Mesothelial cell of epicardium (in vitro differentiated cells): Measurements from ENCODE around the gene DCTN1. TPM values are rescaled to one million over a fixed set of nuclear protein-coding genes. Genes with fewer than 3 reads are reported as not detected.

Experiments used
- DNase-seq, 2 experiments: peaks; one replicate each; pipeline ENCODE4 v3.0.0; 2021; ENCODE audit warnings: low spot score in 2 of 2; ENCODE audit not compliant: unreplicated experiment in 2 of 2
- H3K27ac Mint-ChIP-seq: 2 replicates; pipeline ENCODE4 v1.8.0; 2021; ENCODE audit warnings: mixed read lengths
- H3K27me3 Mint-ChIP-seq: 2 replicates; pipeline ENCODE4 v1.8.0; 2021; ENCODE audit warnings: low read depth, mixed read lengths
- H3K36me3 Mint-ChIP-seq: 2 replicates; pipeline ENCODE4 v1.8.0; 2021; ENCODE audit warnings: mixed read lengths
- H3K4me1 Mint-ChIP-seq: 2 replicates; pipeline ENCODE4 v1.8.0; 2021; ENCODE audit warnings: mixed read lengths
- H3K4me3 Mint-ChIP-seq: 2 replicates; pipeline ENCODE4 v1.8.0; 2021; ENCODE audit warnings: mild to moderate bottlenecking, moderate library complexity, mixed read lengths
- H3K9me3 Mint-ChIP-seq: 2 replicates; pipeline ENCODE4 v1.8.0; 2021; ENCODE audit warnings: mixed read lengths
- CTCF ChIP-seq: fragments of 200-600 bp; sonication (generic); IDR thresholded peaks from one replicate; pipeline ENCODE4 v1.5.0; 2021; ENCODE audit warnings: antibody characterized with exemption; ENCODE audit not compliant: unreplicated experiment
- total RNA-seq: library from RNA; stranded (reverse); gene quantifications from 3 replicates; pipeline ENCODE4 v1.2.1, GENCODE V29; 2021

The DCTN1 gene
- total RNA-seq, 1 donor from 2014 or later, result 136 TPM

- TF ChIP-seq CTCF, result no peak
Measured at GRCh38 chr2:74420006-74420405, 39.9 kb upstream of the DCTN1 start.

GRCh38 chr2:74419345-74419744 lies 39.2 kb upstream of the DCTN1 start:
- no peaks in the 10 kb centered on the region for H3K36me3 Mint-ChIP-seq
- H3K9me3 Mint-ChIP-seq, result no peaks in the 10 kb centered on the region
- peaks cover 7% of the 10 kb centered on the region for H3K4me1 Mint-ChIP-seq
- no peak for TF ChIP-seq CTCF
- H3K4me3 Mint-ChIP-seq, result no peak overlapping the region
- peaks cover 6% of the 10 kb centered on the region for H3K27me3 Mint-ChIP-seq
- no peak overlapping the region for H3K27ac Mint-ChIP-seq
- DNase-seq, result no peak

More at GRCh38 chr2:74420006-74420405, 39.9 kb upstream of the DCTN1 start:
- H3K27ac Mint-ChIP-seq, result no peak overlapping the region
- peaks cover 7% of the 10 kb centered on the region for H3K4me1 Mint-ChIP-seq
- H3K27me3 Mint-ChIP-seq, result peaks cover 6% of the 10 kb centered on the region
- no peaks in the 10 kb centered on the region for H3K36me3 Mint-ChIP-seq
- no peak for DNase-seq
- no peak overlapping the region for H3K4me3 Mint-ChIP-seq
- no peaks in the 10 kb centered on the region for H3K9me3 Mint-ChIP-seq

GRCh38 chr2:74418312-74418711 lies 38.2 kb upstream of the DCTN1 start:
- Mint-ChIP-seq H3K9me3 (no peaks in the 10 kb centered on the region), H3K4me1 (peaks cover 10% of the 10 kb centered on the region), H3K4me3 (no peak overlapping the region), H3K36me3 (no peaks in the 10 kb centered on the region), H3K27me3 (peaks cover 6% of the 10 kb centered on the region), H3K27ac (no peak overlapping the region)
- no peak for DNase-seq
- TF ChIP-seq CTCF, result no peak

- Mint-ChIP-seq H3K27me3 (peaks cover 6% of the 10 kb centered on the region), H3K4me3 (no peak overlapping the region), H3K9me3 (no peaks in the 10 kb centered on the region), H3K27ac (no peak overlapping the region), H3K4me1 (peaks cover 14% of the 10 kb centered on the region), H3K36me3 (no peaks in the 10 kb centered on the region)
- no peak for DNase-seq
- TF ChIP-seq CTCF, result no peak
Measured at GRCh38 chr2:74417763-74418162, 37.7 kb upstream of the DCTN1 start.

- no peak for TF ChIP-seq CTCF
- Mint-ChIP-seq H3K4me1 (peaks cover 19% of the 10 kb centered on the region), H3K4me3 (no peak overlapping the region), H3K36me3 (no peaks in the 10 kb centered on the region), H3K27me3 (peaks cover 6% of the 10 kb centered on the region), H3K9me3 (no peaks in the 10 kb centered on the region), H3K27ac (no peak overlapping the region)
- DNase-seq, result no peak
Measured at GRCh38 chr2:74417197-74417596, 37.1 kb upstream of the DCTN1 start.

GRCh38 chr2:74416778-74417177 lies 36.7 kb upstream of the DCTN1 start:
- Mint-ChIP-seq H3K4me1 (peaks cover 16% of the 10 kb centered on the region), H3K9me3 (no peaks in the 10 kb centered on the region), H3K27me3 (peaks cover 6% of the 10 kb centered on the region), H3K27ac (no peak overlapping the region), H3K4me3 (no peak overlapping the region), H3K36me3 (no peaks in the 10 kb centered on the region)
- DNase-seq, result no peak
- no peak for TF ChIP-seq CTCF
